Coronary artery (tissue), 2 donors: Measurements from ENCODE around the gene GPR107.

Experiments
- DNase-seq: peaks from one replicate; pipeline ENCODE4 v3.0.0-alpha.2; 2017; ENCODE audit warnings: low spot score
- H3K27ac ChIP-seq, 2 donors: fragments of 200-600 bp; sonication (generic); one replicate each; pipeline ENCODE4 v1.5.1; 2016 to 2019
- H3K4me3 ChIP-seq: fragments of 200-600 bp; sonication (generic); 2 replicates; pipeline ENCODE4 v1.5.1; 2016; ENCODE audit warnings: mild to moderate bottlenecking, moderate library complexity
- TF ChIP-seq, protein P1 (sequence below): fragments of 200-600 bp; sonication (generic); IDR thresholded peaks from one replicate; pipeline ENCODE4 v1.5.1; 2019; ENCODE audit warnings: antibody characterized with exemption

The GPR107 gene

DNA sequence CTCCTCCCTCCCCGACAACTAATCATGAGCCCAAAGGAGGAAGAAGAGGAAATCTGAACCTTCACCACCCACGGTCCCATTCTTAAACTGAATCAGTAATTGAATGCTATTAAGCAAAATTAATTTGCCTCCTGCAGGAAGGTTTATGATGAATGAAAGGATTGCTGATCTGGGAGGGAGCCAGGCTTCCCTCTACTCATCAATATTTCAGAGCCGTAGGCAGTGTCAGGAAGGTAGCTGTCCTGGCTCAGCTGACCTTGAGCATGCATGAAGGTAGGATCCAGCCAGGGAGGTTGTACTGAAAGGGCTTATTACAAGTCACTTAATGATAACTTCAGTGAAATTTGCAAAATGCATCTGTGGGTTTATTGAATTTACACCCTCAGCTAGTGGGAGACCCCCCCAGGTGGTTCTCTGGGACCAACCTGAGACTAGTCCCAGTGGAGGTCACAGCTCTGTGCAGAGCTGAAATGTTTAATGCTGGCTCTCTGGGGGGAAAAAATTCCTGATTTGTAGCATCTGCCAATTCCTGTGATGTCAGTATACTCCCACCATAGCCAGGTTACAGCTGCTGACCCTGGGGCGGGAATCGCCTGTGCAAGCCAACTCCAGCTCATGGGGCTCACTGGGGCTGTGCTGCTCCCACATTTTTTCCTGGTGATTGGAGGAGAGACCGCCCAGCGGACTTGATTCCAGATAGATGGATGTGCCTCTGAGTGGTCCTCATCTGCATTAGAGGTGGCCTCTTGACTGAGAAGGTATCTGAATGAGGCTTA is 70.6 kb downstream of the GPR107 start:
- TF ChIP-seq, protein P1, sequence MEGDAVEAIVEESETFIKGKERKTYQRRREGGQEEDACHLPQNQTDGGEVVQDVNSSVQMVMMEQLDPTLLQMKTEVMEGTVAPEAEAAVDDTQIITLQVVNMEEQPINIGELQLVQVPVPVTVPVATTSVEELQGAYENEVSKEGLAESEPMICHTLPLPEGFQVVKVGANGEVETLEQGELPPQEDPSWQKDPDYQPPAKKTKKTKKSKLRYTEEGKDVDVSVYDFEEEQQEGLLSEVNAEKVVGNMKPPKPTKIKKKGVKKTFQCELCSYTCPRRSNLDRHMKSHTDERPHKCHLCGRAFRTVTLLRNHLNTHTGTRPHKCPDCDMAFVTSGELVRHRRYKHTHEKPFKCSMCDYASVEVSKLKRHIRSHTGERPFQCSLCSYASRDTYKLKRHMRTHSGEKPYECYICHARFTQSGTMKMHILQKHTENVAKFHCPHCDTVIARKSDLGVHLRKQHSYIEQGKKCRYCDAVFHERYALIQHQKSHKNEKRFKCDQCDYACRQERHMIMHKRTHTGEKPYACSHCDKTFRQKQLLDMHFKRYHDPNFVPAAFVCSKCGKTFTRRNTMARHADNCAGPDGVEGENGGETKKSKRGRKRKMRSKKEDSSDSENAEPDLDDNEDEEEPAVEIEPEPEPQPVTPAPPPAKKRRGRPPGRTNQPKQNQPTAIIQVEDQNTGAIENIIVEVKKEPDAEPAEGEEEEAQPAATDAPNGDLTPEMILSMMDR: no peak
- no peak overlapping the region for H3K4me3 ChIP-seq
- DNase-seq: no peak
- H3K27ac ChIP-seq: no peak overlapping the region

DNA sequence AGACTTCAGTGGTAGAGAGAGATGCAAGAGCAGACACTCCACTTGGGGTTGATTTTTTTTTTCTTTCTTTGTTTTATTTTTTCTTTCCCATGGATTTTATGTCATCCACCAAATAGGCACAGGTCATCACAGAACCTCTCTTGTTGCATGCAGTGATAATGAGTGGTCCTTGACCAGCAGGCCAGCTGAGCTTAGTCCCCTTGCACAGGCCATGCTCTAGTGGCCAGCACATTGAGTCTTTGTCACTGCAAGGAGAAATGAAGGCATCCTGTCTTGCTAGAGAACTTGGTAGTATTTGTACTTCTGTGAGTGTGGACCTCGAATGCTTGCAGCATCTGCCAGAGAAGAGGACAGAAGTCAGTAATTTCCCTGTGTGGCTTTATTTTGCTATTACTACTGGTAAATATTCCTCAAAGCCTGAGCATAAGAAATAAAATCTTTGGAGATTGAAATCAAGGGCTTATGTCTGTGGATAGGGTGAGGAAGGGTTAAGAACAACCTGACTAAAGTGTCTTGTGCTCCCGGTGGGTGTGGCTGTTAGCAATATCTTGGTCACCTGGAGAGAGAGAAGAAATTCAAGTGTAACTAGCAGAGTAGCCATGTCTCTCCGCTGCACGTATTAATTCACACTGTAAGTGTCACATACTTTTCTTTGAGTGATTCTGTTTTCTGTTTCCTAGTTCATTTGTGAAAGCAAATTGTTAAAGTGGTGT is 73.2 kb downstream of the GPR107 start:
- no peak overlapping the region for H3K4me3 ChIP-seq
- no peak for DNase-seq
- no peak overlapping the region for H3K27ac ChIP-seq
- TF ChIP-seq, protein P1: no peak

DNA sequence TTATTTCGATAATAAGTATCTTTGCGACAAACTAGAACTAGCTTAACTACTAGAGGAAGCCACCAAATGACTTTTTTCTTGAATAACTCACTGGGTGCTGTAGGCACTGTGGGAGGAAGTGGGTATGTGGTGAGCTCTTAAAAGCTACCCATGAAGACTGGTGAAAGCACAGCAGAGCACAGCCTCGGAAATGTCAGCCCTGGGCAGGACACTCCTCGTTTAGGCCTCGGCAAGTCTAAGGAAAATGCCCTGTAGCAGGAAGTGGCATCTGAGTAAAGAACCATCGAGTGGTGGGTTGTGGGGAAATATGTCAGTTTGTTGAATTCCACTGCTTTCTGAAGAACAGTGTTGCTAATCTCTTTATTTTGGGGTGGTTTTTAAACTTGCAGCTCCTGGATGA is 74.5 kb downstream of the GPR107 start:
- Histone ChIP-seq H3K27ac (peak overlapping the region; percentile 47 to 81), H3K4me3 (no peak overlapping the region)
- DNase-seq: no peak
- TF ChIP-seq, protein P1: no peak

DNA sequence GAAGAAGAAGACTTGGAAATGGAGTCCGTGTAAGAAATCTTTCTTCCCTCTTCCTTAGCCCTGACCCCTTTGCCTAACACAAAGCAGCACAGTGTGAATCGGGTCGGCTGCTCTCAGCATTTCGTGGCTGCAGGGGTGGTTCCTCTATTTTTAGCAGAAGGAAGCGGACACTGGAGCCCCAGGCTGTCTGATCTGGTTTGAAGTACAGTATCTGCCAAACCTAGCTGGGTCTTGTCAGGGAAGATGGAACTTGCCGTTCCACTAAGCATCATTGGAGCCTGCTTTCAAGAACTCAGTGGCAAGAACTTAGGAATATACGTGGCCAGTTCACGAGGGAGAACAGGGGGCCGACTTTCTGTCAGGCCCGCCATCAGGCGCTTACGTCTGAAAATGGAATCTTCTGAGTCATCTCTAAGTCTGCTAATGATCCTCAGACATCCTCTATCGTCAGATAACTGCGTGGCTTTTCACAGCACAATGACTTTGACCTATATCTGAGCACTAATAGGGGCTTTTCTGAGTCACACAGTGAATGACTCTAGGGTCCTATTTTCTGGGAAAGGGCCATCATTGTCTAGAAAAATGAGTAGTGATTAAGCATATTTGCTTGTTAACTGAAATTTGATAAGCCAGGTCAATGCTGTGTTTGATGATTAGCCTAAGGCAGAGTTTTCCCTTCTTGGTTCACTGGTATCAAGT is 75.2 kb downstream of the GPR107 start:
- TF ChIP-seq, protein P1: no peak
- no peak overlapping the region for H3K4me3 ChIP-seq
- peak overlapping the region; percentile 47 to 81 for H3K27ac ChIP-seq
- DNase-seq: no peak

DNA sequence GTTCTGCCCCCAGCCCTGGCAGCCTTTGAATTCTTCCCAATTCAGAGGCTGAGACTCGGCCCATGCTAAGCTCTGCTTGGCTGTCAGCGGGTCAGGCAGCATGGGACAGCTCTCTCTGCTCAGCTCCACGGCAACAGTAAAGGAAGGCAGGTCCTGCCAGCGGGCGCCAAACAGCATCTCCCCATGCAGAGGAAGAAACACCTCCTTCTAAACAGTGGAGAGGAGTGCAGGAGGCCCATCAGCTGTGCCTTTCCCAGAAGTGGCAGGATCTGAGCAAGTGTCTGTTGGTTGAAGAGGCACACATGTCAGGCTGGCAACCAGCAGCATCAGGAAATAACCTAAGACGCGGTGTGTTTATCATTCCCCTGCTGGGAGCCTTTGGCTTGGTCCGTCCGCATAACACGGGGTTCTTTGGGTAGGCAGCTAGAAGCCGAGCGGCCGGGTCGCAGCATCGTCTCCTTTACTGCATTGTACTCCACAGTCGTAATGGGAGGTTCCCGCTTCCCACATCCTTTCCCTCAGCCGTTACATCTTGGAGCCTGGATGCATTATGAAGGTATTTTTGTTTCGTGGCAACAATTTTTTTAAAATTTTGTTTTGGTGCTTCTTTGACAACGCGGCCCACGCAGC is 75.8 kb downstream of the GPR107 start:
- Histone ChIP-seq H3K4me3 (no peak overlapping the region), H3K27ac (peak overlapping the region; percentile 47 to 81)
- no peak for DNase-seq
- TF ChIP-seq, protein P1: no peak

DNA sequence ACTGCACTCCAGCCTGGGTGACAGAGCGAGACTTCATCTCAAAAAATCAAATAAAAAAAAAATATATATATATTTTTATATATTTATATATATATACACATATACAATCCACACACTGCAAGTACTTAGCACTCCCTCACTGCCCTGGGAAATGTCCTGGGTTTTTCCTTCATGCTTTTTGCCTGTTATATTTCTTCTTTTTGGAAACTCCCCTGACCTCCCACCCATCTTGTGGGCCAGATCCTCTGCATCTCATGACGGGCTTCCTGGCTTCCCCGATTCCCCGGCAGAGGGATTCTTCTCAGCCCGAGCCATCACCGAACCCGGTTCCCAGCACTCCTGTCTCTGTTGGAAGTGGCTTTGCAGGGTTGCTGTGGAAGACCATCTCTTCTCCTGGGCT is 79.0 kb downstream of the GPR107 start:
- H3K4me3 ChIP-seq: no peak overlapping the region
- TF ChIP-seq, protein P1: no peak
- no peak overlapping the region for H3K27ac ChIP-seq
- DNase-seq: no peak
